GM12878 (cell line): ENCODE data around the gene ODAD4. TPM values are rescaled to one million over a fixed set of nuclear protein-coding genes. Genes with fewer than 3 reads are reported as not detected.
"Not testable (repeated sequence)": the region's sequence is repeated elsewhere in the genome, so short reads cannot be mapped to it uniquely, and the experiment has no call there.

Experiments
- ATAC-seq: fragments of 200-7000 bp; cut with Tn5 transposase; 3 replicates; pipeline ENCODE4 v1.9.1; 2020; ENCODE audit warnings: mild to moderate bottlenecking, moderate library complexity
- BruUV-seq: library from RNA; stranded (reverse); fragments of 400-500 nt; replicated peaks from 2 replicates; lab custom pipeline; 2021; lab: Mats Ljungman, UMichigan
- CTCF ChIA-PET: fragments of 300-600 bp; sonication (Branson Sonifier 250); formaldehyde crosslinking; extraction: SDS; loops from one replicate; lab custom pipeline; 2021; ENCODE audit warnings: inconsistent platforms; lab: Yijun Ruan, JAX
- POLR2A ChIA-PET: fragments of 350-600 bp; formaldehyde crosslinking; extraction: SDS; loops from one replicate; lab custom pipeline; 2021; ENCODE audit warnings: inconsistent platforms; lab: Charles Lee
- RAD21 ChIA-PET: fragments of 300-600 bp; sonication (Branson Sonifier 250); formaldehyde crosslinking; loops from one replicate; lab custom pipeline; 2023; ENCODE audit warnings: antibody characterized with exemption; ENCODE audit not compliant: unreplicated experiment; lab: Charles Lee
- SMC1A ChIA-PET: fragments of 300-600 bp; sonication (Branson Sonifier 250); formaldehyde crosslinking; loops from one replicate; lab custom pipeline; 2023; ENCODE audit not compliant: unreplicated experiment, uncharacterized antibody; lab: Charles Lee
- DNase-seq: peaks from one replicate; pipeline ENCODE4 v3.0.0-alpha.2; 2011; ENCODE audit warnings: low read depth, low spot score
- FAIRE-seq: peaks from 3 replicates; lab custom pipeline; 2011; peaks lifted over from hg19 to GRCh38; lab: Jason Lieb, UNC
- H2AFZ ChIP-seq: 2 replicates; pipeline ENCODE4 v1.6.0; 2011; ENCODE audit warnings: low read depth, low read length, control low read depth; ENCODE audit not compliant: control insufficient read depth
- H3K27ac ChIP-seq: 2 replicates; pipeline ENCODE4 v1.5.1; 2011; ENCODE audit warnings: control low read depth; ENCODE audit not compliant: control insufficient read depth, insufficient read depth
- H3K27me3 ChIP-seq, 2 experiments: replicated peaks in 1 of 2; 2 replicates each; pipeline versions ENCODE4 v1.6.0 to v1.6.1; 2011; ENCODE audit warnings: low read length in 1 of 2; ENCODE audit not compliant: control insufficient read depth in 2 of 2, insufficient read depth in 2 of 2
- H3K36me3 ChIP-seq, 2 experiments: 2 replicates each; pipeline ENCODE4 v1.5.1; 2011; ENCODE audit warnings: low read length in 1 of 2; ENCODE audit not compliant: control insufficient read depth in 2 of 2, insufficient read depth in 2 of 2
- H3K4me1 ChIP-seq: 2 replicates; pipeline ENCODE4 v1.6.1; 2011; ENCODE audit warnings: mild to moderate bottlenecking, low read length, moderate library complexity, mixed read lengths; ENCODE audit not compliant: control insufficient read depth, insufficient read depth
- H3K4me2 ChIP-seq: 2 replicates; pipeline ENCODE4 v1.6.0; 2011; ENCODE audit warnings: control low read depth; ENCODE audit not compliant: control insufficient read depth, insufficient read depth
- H3K4me3 ChIP-seq: fragments of 200-600 bp; sonication (generic); 2 replicates; pipeline ENCODE4 v1.5.1; 2016
- H3K79me2 ChIP-seq: 2 replicates; pipeline ENCODE4 v1.6.0; 2011; ENCODE audit warnings: low read length; ENCODE audit not compliant: control insufficient read depth, insufficient read depth
- H3K9ac ChIP-seq: 2 replicates; pipeline ENCODE4 v1.8.0; 2011; ENCODE audit warnings: low read length, control low read depth, mixed read lengths; ENCODE audit not compliant: control insufficient read depth, insufficient read depth
- H3K9me3 ChIP-seq: replicated peaks from 3 replicates; pipeline ENCODE4 v1.5.1; 2011; ENCODE audit warnings: mild to moderate bottlenecking, low read length; ENCODE audit not compliant: control insufficient read depth, insufficient read depth
- H4K20me1 ChIP-seq: 2 replicates; pipeline ENCODE4 v1.6.0; 2011; ENCODE audit not compliant: control insufficient read depth, insufficient read depth
- EP300 ChIP-seq, 2 experiments: fragments of 150-350 bp in 1 of 2; IDR thresholded peaks; 2 replicates each; pipeline ENCODE4 v1.6.1; 2011 to 2012; ENCODE audit warnings: low read depth in 2 of 2, low read length in 2 of 2, borderline replicate concordance in 1 of 2, improper control_type of control experiment in 1 of 2, inconsistent platforms in 1 of 2; ENCODE audit not compliant: control insufficient read depth in 1 of 2
- MYB ChIP-seq: fragments of 150-350 bp; IDR thresholded peaks from 2 replicates; pipeline ENCODE4 v1.6.1; 2014; ENCODE audit warnings: mild to moderate bottlenecking, low read depth, low read length, borderline replicate concordance
- NBN ChIP-seq: fragments of 450-650 bp; IDR thresholded peaks from 2 replicates; pipeline ENCODE4 v1.6.1; 2016
- NFYB ChIP-seq: IDR thresholded peaks from 2 replicates; pipeline ENCODE4 v1.6.1; 2011; ENCODE audit warnings: low read depth, mild to moderate bottlenecking, low read length, improper control_type of control experiment, moderate library complexity; ENCODE audit not compliant: insufficient read depth
- POLR2AphosphoS5 ChIP-seq: IDR thresholded peaks from 2 replicates; pipeline ENCODE4 v1.6.1; 2011; ENCODE audit warnings: mild to moderate bottlenecking, low read length, inconsistent platforms
- WGBS: methylation state at CpG from one replicate; pipeline ENCODE4 v1.1.6; 2016; ENCODE audit warnings: low lambda C conversion rate; ENCODE audit not compliant: insufficient replicate concordance, insufficient coverage; ENCODE audit errors: missing lambda C conversion rate; 5-methylcytosine and 5-hydroxymethylcytosine counted together
- in situ Hi-C: fragments of 300-500 bp; cut with MboI; formaldehyde crosslinking; loops from 9 replicates; pipeline ENCODE4 v1.14.3; 2018; ENCODE audit warnings: mixed read lengths
- intact Hi-C: fragments of 100-400 bp; cut with micrococcal nuclease; formaldehyde crosslinking; loops from one replicate; pipeline ENCODE4 v1.14.2; 2022; ENCODE audit not compliant: unreplicated experiment
- polyA plus RNA-seq, 11 experiments: library from polyadenylated mRNA; depleted of rRNA in 4 of 11; unstranded in 6 of 11; stranded (reverse) in 5 of 11; fragments of >200 nt; fragmentation: Nextera tagmentation in 4 of 11; fragmentation: Illumina TruSeq in 1 of 11; extraction: Ambion mirVana in 4 of 11; extraction: Trizol in 1 of 11; gene quantifications; 1 replicate in 1 of 11; 2 replicates in 10 of 11; pipeline versions ENCODE4 v1.2.1 to v1.2.3, GENCODE V29; 2011 to 2016; ENCODE audit warnings: inconsistent platforms in 2 of 11, missing spikeins in 2 of 11, low read depth in 1 of 11
- total RNA-seq, 4 experiments: library from RNA; depleted of rRNA in 3 of 4; stranded (reverse); fragments of >200 nt in 3 of 4; fragmentation: Illumina TruSeq in 1 of 4; extraction: Trizol in 1 of 4; gene quantifications; 2 replicates each; pipeline versions ENCODE4 v1.2.1 to v1.2.3, GENCODE V29; 2013 to 2021
- TF ChIP-seq, protein P1 (sequence below): IDR thresholded peaks from 2 replicates; pipeline ENCODE4 v1.6.1; 2012; ENCODE audit warnings: low read depth, low read length, improper control_type of control experiment
- TF ChIP-seq, protein P2 (sequence below): fragments of 150-350 bp; IDR thresholded peaks from 2 replicates; pipeline ENCODE4 v1.6.1; 2014; ENCODE audit warnings: mild to moderate bottlenecking, low read depth, low read length

Gene ODAD4
- total and polyA plus RNA-seq, 10 of the 15 experiments (the other 5 are each of a cell fraction or from before 2014, with no cell fraction given) = 0.10 to 0.73 (median 0.35) TPM

GRCh38 chr17:42010266-42010680, 79.9 kb downstream of the ODAD4 start:
- H3K9ac ChIP-seq, SMC1A ChIA-PET, intact Hi-C loops, BruUV-seq, H3K9me3 ChIP-seq, H2AFZ ChIP-seq, H3K4me3 ChIP-seq, H4K20me1 ChIP-seq, POLR2A ChIA-PET, H3K4me1 ChIP-seq, H3K27ac ChIP-seq, H3K27me3 ChIP-seq, H3K4me2 ChIP-seq, FAIRE-seq, DNase-seq, H3K36me3 ChIP-seq, ATAC-seq: not testable (repeated sequence)
- 76% methylated on average over 7 of the region's 9 CpGs for WGBS
- in situ Hi-C loops = loop anchor here (25.0 kb wide), 1 partner anchor 1202 kb away; the partner anchor contains the start of gene TMEM106A
- H3K79me2 ChIP-seq = peaks cover 78% of the 10 kb centered on the region
- ChIA-PET RAD21 (interaction anchor here (1.9 kb wide), 1 partner anchor 46 kb away, joined by 9 read pairs; no protein-coding TSS in a partner anchor), CTCF (interaction anchor here (1.4 kb wide), 1 partner anchor 103 kb away, joined by 3 read pairs; no protein-coding TSS in a partner anchor)

GRCh38 chr17:42010898-42011516, 80.6 kb downstream of the ODAD4 start:
- no peak overlapping the region for H2AFZ ChIP-seq
- in situ Hi-C loops (loop anchor here (25.0 kb wide), 1 partner anchor 1201 kb away; the partner anchor contains the start of gene TMEM106A), intact Hi-C loops (no loop called here)
- peaks cover 83% of the 10 kb centered on the region for H3K79me2 ChIP-seq
- ChIA-PET POLR2A (no interaction called here), RAD21 (no interaction called here), CTCF (interaction anchor here (1.6 kb wide), 1 partner anchor 13 kb away, joined by 7 read pairs; no protein-coding TSS in a partner anchor), SMC1A (interaction anchor here (1.5 kb wide), 1 partner anchor 46 kb away, joined by 5 read pairs; no protein-coding TSS in a partner anchor)
- no peak for TF ChIP-seq POLR2AphosphoS5
- TF ChIP-seq NBN = no peak
- TF ChIP-seq MYB = no peak
- 0 out of 2 replicates have a peak, but pooled peaks have one; percentile 22 for TF ChIP-seq NFYB
- TF ChIP-seq, protein P1, sequence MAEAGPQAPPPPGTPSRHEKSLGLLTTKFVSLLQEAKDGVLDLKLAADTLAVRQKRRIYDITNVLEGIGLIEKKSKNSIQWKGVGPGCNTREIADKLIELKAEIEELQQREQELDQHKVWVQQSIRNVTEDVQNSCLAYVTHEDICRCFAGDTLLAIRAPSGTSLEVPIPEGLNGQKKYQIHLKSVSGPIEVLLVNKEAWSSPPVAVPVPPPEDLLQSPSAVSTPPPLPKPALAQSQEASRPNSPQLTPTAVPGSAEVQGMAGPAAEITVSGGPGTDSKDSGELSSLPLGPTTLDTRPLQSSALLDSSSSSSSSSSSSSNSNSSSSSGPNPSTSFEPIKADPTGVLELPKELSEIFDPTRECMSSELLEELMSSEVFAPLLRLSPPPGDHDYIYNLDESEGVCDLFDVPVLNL = no peak
- TF ChIP-seq EP300 (IDR thresholded peaks at IDR 0.05; ENCODE audit: borderline replicate concordance in 1 of 2, control insufficient read depth in 1 of 2, low read depth in 2 of 2, low read length in 2 of 2) = no peak
- TF ChIP-seq, protein P2, sequence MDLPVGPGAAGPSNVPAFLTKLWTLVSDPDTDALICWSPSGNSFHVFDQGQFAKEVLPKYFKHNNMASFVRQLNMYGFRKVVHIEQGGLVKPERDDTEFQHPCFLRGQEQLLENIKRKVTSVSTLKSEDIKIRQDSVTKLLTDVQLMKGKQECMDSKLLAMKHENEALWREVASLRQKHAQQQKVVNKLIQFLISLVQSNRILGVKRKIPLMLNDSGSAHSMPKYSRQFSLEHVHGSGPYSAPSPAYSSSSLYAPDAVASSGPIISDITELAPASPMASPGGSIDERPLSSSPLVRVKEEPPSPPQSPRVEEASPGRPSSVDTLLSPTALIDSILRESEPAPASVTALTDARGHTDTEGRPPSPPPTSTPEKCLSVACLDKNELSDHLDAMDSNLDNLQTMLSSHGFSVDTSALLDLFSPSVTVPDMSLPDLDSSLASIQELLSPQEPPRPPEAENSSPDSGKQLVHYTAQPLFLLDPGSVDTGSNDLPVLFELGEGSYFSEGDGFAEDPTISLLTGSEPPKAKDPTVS = no peak
- peak; percentile 46 for ATAC-seq
- 0 out of 2 replicates have a peak, but pooled peaks cover 4% of the 10 kb centered on the region for H4K20me1 ChIP-seq
- H3K9ac ChIP-seq = no peak overlapping the region
- no peak for FAIRE-seq
- no peak overlapping the region for H3K27ac ChIP-seq
- H3K9me3 ChIP-seq = no peaks in the 10 kb centered on the region
- no peaks in the 10 kb centered on the region for H3K27me3 ChIP-seq
- DNase-seq = no peak
- H3K4me3 ChIP-seq = no peak overlapping the region
- TSS peak; percentile 11 for BruUV-seq
- WGBS = 98% methylated on average over 3 of the region's 3 CpGs
- no peak overlapping the region for H3K4me2 ChIP-seq
- peaks cover 0 to 3% of the 10 kb centered on the region in 2 experiments; a peak in 2 of 4 replicates for H3K36me3 ChIP-seq
- peaks cover 9% of the 10 kb centered on the region for H3K4me1 ChIP-seq
